ENCODE results near the gene NDUFAF5. TPM values are rescaled to one million over a fixed set of nuclear protein-coding genes. Genes with fewer than 3 reads are reported as not detected.

NDUFAF5 gene
- total RNA-seq, 1 donor from 2014 or later, result 51.2 TPM

DNA sequence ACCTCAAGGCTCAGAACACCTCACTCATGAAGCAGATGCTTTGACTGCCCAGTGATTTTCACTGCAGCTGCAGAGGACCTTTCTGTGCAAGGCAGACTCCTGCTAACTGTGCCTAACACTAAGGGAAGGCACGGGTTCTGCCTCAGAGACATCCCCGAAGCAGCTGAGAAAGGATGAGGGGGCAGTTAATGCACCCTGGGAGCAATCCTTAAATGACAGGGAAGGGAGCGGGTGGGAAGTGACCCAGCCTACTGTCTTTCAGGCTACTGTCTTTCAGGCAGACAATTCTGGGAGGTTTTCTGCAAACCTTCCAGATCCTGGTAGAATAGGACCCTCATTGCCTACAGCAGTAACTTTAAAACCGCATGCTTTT, 55.3 kb downstream of the NDUFAF5 start:
- Mint-ChIP-seq H3K27me3 (ENCODE audit: unreplicated experiment) (no peaks in the 10 kb centered on the region), H3K27ac (ENCODE audit: unreplicated experiment) (no peak overlapping the region), H3K4me1 (ENCODE audit: low read depth, unreplicated experiment) (no peaks in the 10 kb centered on the region), H3K9me3 (ENCODE audit: unreplicated experiment) (no peaks in the 10 kb centered on the region), H3K36me3 (ENCODE audit: unreplicated experiment) (no peaks in the 10 kb centered on the region), H3K4me3 (ENCODE audit: unreplicated experiment) (no peak overlapping the region)
- no peak for TF ChIP-seq CTCF (IDR thresholded peaks at IDR 0.05; ENCODE audit: partially characterized antibody, unreplicated experiment)
- DNase-seq, result no peak

- Mint-ChIP-seq H3K9me3 (ENCODE audit: unreplicated experiment) (no peaks in the 10 kb centered on the region), H3K4me3 (ENCODE audit: unreplicated experiment) (no peak overlapping the region), H3K4me1 (ENCODE audit: low read depth, unreplicated experiment) (no peaks in the 10 kb centered on the region), H3K27me3 (ENCODE audit: unreplicated experiment) (no peaks in the 10 kb centered on the region), H3K36me3 (ENCODE audit: unreplicated experiment) (no peaks in the 10 kb centered on the region), H3K27ac (ENCODE audit: unreplicated experiment) (no peak overlapping the region)
- DNase-seq, result no peak
- TF ChIP-seq CTCF (IDR thresholded peaks at IDR 0.05; ENCODE audit: partially characterized antibody, unreplicated experiment), result no peak
These were observed 56.4 kb downstream of the NDUFAF5 start for GRCh38 chr20:13841206-13841605.

DNA sequence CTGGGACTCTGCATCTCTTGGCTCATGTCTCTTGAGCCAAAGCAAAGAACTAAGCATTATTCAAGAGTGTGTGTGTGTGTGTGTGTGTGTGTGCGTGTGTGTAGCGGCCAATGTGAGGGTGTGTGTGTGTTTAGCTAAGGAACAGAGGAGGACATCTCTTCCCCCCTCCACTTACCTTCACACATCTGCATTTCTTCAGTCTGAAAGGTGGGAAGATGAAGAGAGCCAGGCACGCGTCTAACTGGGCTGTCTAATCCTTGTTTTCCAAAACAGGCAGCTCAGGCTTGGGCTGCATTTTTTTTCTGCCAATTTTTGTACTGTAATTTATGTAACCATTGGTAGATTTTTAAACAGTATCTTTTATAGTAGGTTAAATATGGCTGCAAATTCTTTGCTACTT, 59.5 kb downstream of the NDUFAF5 start:
- Mint-ChIP-seq H3K27me3 (ENCODE audit: unreplicated experiment) (no peaks in the 10 kb centered on the region), H3K9me3 (ENCODE audit: unreplicated experiment) (no peaks in the 10 kb centered on the region)

DNA sequence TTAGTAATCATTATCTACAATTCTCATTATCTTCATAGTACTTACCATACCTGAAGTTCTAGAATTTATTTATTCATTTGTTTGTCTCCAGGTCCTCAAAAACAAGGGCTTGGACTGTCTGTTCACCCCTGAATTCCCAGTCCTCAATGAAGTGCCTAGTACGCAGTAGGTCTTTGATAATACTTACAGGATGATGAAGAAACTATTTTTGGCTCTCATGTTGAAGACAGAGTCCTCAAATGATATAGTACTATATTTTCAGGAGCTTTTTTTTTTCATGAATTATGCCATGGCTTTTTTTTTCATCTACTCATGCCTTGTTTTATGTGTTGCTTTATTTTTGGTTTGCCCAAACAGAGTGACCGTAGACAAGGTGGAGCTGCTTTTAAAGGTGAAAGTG, 66.5 kb downstream of the NDUFAF5 start:
- no peaks in the 10 kb centered on the region for H3K9me3 Mint-ChIP-seq (ENCODE audit: unreplicated experiment)
- TF ChIP-seq CTCF (IDR thresholded peaks at IDR 0.05; ENCODE audit: partially characterized antibody, unreplicated experiment), result no peak
- H3K27ac Mint-ChIP-seq (ENCODE audit: unreplicated experiment), result no peak overlapping the region
- no peaks in the 10 kb centered on the region for H3K36me3 Mint-ChIP-seq (ENCODE audit: unreplicated experiment)
- H3K4me1 Mint-ChIP-seq (ENCODE audit: low read depth, unreplicated experiment), result no peaks in the 10 kb centered on the region
- DNase-seq, result no peak
- no peaks in the 10 kb centered on the region for H3K27me3 Mint-ChIP-seq (ENCODE audit: unreplicated experiment)
- no peak overlapping the region for H3K4me3 Mint-ChIP-seq (ENCODE audit: unreplicated experiment)

More for the DNA sequence above, 59.5 kb downstream of the NDUFAF5 start:
- Mint-ChIP-seq H3K36me3 (ENCODE audit: unreplicated experiment) (no peaks in the 10 kb centered on the region), H3K4me3 (ENCODE audit: unreplicated experiment) (no peak overlapping the region), H3K27ac (ENCODE audit: unreplicated experiment) (no peak overlapping the region), H3K4me1 (ENCODE audit: low read depth, unreplicated experiment) (no peaks in the 10 kb centered on the region)
- TF ChIP-seq CTCF (IDR thresholded peaks at IDR 0.05; ENCODE audit: partially characterized antibody, unreplicated experiment), result no peak
- no peak for DNase-seq

GRCh38 chr20:13852306-13852705, 67.5 kb downstream of the NDUFAF5 start:
- Mint-ChIP-seq H3K36me3 (ENCODE audit: unreplicated experiment) (no peaks in the 10 kb centered on the region), H3K9me3 (ENCODE audit: unreplicated experiment) (no peaks in the 10 kb centered on the region), H3K4me1 (ENCODE audit: low read depth, unreplicated experiment) (no peaks in the 10 kb centered on the region), H3K27ac (ENCODE audit: unreplicated experiment) (no peak overlapping the region), H3K27me3 (ENCODE audit: unreplicated experiment) (no peaks in the 10 kb centered on the region), H3K4me3 (ENCODE audit: unreplicated experiment) (no peak overlapping the region)
- DNase-seq, result no peak
- no peak for TF ChIP-seq CTCF (IDR thresholded peaks at IDR 0.05; ENCODE audit: partially characterized antibody, unreplicated experiment)

Data from glutamatergic neuron (in vitro differentiated cells).